HFFc6 (cell line): Measurements from ENCODE around the gene RNF146. TPM values are rescaled to one million over a fixed set of nuclear protein-coding genes. Genes with fewer than 3 reads are reported as not detected.

Source experiments
- DNase-seq: peaks from one replicate; pipeline ENCODE4 v3.0.0-alpha.2; 2018
- H3K27ac Mint-ChIP-seq: 2 replicates; pipeline ENCODE4 v1.8.0; 2020; ENCODE audit warnings: mild to moderate bottlenecking, mixed read lengths
- H3K27me3 Mint-ChIP-seq: 2 replicates; pipeline ENCODE4 v1.8.0; 2021; ENCODE audit warnings: mild to moderate bottlenecking, moderate library complexity, mixed read lengths; ENCODE audit not compliant: insufficient read depth
- H3K36me3 Mint-ChIP-seq: 2 replicates; pipeline ENCODE4 v1.8.0; 2021; ENCODE audit warnings: low read depth, mixed read lengths
- H3K4me1 Mint-ChIP-seq: 2 replicates; pipeline ENCODE4 v1.8.0; 2020; ENCODE audit warnings: low read depth, mixed read lengths
- H3K4me3 Mint-ChIP-seq: 2 replicates; pipeline ENCODE4 v1.8.0; 2020; ENCODE audit warnings: mild to moderate bottlenecking, moderate library complexity, mixed read lengths
- H3K9me3 Mint-ChIP-seq: 2 replicates; pipeline ENCODE4 v1.8.0; 2020; ENCODE audit warnings: mild to moderate bottlenecking, mixed read lengths
- total RNA-seq, 6 experiments: library from RNA; stranded (reverse); fragmentation: NEBNext Ultra II Directional; extraction: Animal tissue kit (Norgen Biotek cat#: 25700); gene quantifications; 2 replicates in 1 of 6; 3 replicates in 5 of 6; pipeline ENCODE4 v1.2.3, GENCODE V29; 2021
- TF ChIP-seq, protein P1 (sequence below): fragments of 200-600 bp; sonication (generic); IDR thresholded peaks from 2 replicates; pipeline ENCODE4 v1.5.0; 2021; ENCODE audit warnings: antibody characterized with exemption, mild to moderate bottlenecking

Gene RNF146
- total RNA-seq, 6 experiments from 2014 or later, result 22.6 to 26.4 (median 24.4) TPM

DNA sequence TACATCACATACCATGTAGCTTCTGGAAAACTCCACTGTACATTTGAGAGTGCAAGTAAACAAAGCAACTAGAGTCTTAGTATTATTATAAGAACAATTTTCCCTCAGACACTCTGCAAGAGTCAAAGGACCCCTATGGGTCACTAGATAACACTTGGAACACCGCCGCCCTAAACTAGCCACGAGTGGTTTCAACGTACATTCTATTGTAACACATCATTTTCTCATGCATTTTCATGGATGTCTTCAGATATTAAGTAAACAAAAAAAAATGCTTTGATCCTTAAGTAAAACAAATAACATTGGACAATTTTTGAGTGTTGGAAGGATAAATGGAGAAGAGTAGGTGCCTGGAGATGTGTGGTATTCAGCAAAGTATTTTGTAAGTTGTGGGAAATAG, 3.2 kb upstream of the RNF146 start:
- no peak overlapping the region for H3K4me3 Mint-ChIP-seq
- peaks cover 3% of the 10 kb centered on the region for H3K27me3 Mint-ChIP-seq

DNA sequence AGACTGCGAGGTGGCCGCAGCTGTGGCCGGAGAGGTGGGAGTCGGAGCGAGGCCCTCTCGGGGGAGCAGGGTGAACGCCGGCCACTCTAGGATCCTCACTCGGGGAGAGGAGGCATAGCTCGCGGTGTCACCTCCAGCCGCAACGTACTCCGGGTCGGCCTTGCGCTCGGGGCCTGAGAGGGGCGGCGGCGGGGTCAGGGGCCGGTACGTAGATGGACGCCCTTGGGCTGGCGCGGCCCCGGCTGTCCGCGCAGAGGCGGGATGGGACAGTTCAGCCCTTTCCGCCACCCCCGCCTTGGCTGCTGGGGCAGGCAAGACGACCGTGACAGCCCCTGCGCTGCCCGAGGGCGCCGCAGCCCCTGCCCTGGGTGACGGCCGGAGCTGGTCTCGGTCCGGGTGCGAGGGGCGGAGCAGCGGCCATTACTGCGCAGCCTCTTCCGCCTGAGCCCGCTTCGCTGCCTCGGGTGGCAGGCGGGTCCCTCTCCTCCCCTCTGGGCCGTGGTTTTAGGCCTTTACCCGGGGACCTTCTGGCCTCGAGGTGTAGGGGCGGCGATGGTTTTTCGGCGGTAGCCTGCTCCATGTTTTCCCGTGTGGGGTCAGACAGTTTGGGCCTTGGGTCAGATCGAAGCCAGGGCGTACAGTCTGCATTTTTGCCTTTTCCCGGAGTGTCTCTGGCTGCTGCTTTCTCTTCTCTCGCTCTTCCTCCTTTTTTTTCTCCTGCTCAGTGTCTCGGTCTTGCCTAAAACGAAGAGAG, 405 bp downstream of the RNF146 start:
- peak overlapping the region; percentile 99 for H3K4me3 Mint-ChIP-seq
- H3K27me3 Mint-ChIP-seq, result peaks cover 3% of the 10 kb centered on the region; the same call in 1 of the 2 replicates
- H3K36me3 Mint-ChIP-seq, result peaks cover 16% of the 10 kb centered on the region
- H3K4me1 Mint-ChIP-seq, result peaks cover 35% of the 10 kb centered on the region
- TF ChIP-seq, protein P1, sequence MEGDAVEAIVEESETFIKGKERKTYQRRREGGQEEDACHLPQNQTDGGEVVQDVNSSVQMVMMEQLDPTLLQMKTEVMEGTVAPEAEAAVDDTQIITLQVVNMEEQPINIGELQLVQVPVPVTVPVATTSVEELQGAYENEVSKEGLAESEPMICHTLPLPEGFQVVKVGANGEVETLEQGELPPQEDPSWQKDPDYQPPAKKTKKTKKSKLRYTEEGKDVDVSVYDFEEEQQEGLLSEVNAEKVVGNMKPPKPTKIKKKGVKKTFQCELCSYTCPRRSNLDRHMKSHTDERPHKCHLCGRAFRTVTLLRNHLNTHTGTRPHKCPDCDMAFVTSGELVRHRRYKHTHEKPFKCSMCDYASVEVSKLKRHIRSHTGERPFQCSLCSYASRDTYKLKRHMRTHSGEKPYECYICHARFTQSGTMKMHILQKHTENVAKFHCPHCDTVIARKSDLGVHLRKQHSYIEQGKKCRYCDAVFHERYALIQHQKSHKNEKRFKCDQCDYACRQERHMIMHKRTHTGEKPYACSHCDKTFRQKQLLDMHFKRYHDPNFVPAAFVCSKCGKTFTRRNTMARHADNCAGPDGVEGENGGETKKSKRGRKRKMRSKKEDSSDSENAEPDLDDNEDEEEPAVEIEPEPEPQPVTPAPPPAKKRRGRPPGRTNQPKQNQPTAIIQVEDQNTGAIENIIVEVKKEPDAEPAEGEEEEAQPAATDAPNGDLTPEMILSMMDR, result no peak
- H3K27ac Mint-ChIP-seq, result peak overlapping the region; percentile 97
- no peaks in the 10 kb centered on the region for H3K9me3 Mint-ChIP-seq
- DNase-seq, result peak; percentile 15

More for the DNA sequence above, 3.2 kb upstream of the RNF146 start:
- TF ChIP-seq, protein P1, result no peak
- H3K27ac Mint-ChIP-seq, result no peak overlapping the region
- no peak for DNase-seq
- peaks cover 12% of the 10 kb centered on the region for H3K4me1 Mint-ChIP-seq
- peaks cover 8% of the 10 kb centered on the region for H3K36me3 Mint-ChIP-seq
- H3K9me3 Mint-ChIP-seq, result no peaks in the 10 kb centered on the region

DNA sequence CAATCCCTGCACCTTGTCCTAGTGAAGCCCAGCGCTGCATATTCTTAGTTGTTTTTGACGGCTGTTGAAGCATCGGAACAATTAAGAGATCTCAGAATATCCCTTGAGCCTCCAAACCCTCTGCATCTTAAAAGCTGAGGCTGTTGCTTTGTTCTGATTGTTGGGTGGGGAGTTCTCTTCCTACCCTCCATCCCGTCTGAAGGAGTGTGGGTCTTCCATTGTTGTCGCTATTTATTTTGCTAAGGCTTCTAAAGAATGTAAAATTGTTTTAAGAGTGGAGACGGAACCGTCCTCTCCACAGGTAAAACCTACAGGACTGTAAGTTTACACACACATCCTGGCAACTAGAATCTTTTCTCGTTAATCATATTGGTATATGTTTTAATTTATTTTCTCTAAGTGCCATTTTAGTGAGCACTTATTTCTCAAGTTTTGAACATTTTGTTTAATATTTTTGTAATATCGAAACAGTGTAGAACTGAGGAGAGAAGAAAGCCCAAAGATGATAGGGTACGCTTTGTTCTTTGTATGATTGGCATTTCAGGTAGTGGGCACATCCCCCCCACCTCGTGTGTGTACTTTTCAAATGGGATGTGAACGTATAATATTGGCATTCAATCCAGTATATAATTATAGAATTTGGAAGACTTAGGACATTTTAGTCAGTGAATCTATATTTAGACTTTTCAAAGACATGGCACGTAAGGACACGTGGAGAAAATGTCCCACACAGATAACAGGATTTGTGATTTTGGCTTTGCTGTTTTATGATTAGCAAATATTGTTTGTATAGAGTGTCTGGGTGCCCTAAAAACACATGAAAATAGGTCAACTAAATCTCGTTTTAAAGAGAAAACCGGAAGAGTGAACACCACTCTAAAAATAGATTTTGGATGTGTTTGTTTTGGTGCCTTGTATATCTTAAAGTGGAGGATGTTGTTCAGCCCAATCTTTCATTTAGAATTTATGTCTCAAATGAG, 1.3 kb downstream of the RNF146 start:
- TF ChIP-seq, protein P1, result no peak
- H3K4me3 Mint-ChIP-seq, result peak overlapping the region; percentile 99
- peaks cover 3% of the 10 kb centered on the region; the same call in 1 of the 2 replicates for H3K27me3 Mint-ChIP-seq
- no peaks in the 10 kb centered on the region for H3K9me3 Mint-ChIP-seq
- H3K36me3 Mint-ChIP-seq, result peaks cover 16% of the 10 kb centered on the region
- H3K27ac Mint-ChIP-seq, result peak overlapping the region; percentile 97
- peaks cover 39% of the 10 kb centered on the region for H3K4me1 Mint-ChIP-seq
- no peak for DNase-seq

DNA sequence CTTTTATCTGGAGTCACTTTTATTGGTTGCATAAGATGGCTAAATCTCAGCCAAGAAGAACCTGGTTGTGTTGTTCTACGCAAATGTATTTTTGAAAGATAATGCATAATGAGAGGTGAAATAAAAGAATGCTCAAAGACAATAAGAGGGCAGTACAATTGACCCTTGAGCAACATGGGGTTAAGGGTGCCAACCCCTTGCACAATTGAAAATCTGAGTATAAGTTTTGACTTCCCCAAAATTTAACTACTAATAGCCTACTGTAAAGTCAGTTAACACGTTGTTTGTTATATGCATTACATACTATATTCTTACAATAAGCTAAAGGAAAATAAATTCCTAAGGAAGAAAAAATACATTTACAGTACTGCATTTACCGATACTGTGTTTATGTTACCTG, 5.9 kb downstream of the RNF146 start:
- H3K9me3 Mint-ChIP-seq, result no peaks in the 10 kb centered on the region
- DNase-seq, result no peak
- H3K36me3 Mint-ChIP-seq, result peaks cover 13% of the 10 kb centered on the region
- H3K4me1 Mint-ChIP-seq, result peaks cover 40% of the 10 kb centered on the region
- TF ChIP-seq, protein P1, result no peak
- H3K27me3 Mint-ChIP-seq, result no peaks in the 10 kb centered on the region
- no peak overlapping the region for H3K27ac Mint-ChIP-seq
- no peak overlapping the region for H3K4me3 Mint-ChIP-seq

DNA sequence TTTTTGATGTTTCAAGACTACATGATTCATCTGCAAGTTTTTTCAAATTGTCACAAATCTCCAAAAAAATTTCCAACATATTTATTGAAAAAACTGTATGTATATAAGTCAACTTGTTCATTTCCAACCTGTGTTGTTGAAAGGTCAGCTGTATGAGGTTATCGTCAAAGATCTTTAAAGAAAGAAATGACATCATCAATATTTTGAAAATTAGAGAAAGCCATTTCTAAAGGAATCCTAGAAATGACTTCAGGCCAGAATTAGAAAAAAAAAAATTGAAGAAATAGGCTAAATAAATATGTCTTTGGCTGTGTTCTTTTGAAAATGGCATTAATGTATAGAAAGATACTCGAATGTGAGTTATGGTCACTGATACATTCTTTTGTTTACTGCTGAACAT, 6.8 kb downstream of the RNF146 start:
- no peak overlapping the region for H3K27ac Mint-ChIP-seq
- TF ChIP-seq, protein P1, result no peak
- H3K9me3 Mint-ChIP-seq, result no peaks in the 10 kb centered on the region
- H3K36me3 Mint-ChIP-seq, result peaks cover 8% of the 10 kb centered on the region
- peaks cover 36% of the 10 kb centered on the region for H3K4me1 Mint-ChIP-seq
- no peak overlapping the region for H3K4me3 Mint-ChIP-seq
- no peak for DNase-seq
- H3K27me3 Mint-ChIP-seq, result no peaks in the 10 kb centered on the region
